Parathyroid adenoma (tissue), 2 donors: ENCODE results near the gene KIAA0586.

ENCODE experiments used
- H2AFZ ChIP-seq: fragments of 300-600 bp; sonication (generic); one replicate; pipeline ENCODE4 v1.7.0; 2017; ENCODE audit warnings: antibody characterized with exemption, mild to moderate bottlenecking
- H3K27ac ChIP-seq: fragments of 300-600 bp; sonication (generic); one replicate; pipeline ENCODE4 v1.7.0; 2017
- H3K27me3 ChIP-seq: fragments of 300-600 bp; sonication (generic); one replicate; pipeline ENCODE4 v1.7.0; 2017; ENCODE audit warnings: low read length; ENCODE audit not compliant: control insufficient read depth, insufficient read depth
- H3K36me3 ChIP-seq: fragments of 300-600 bp; sonication (generic); one replicate; pipeline ENCODE4 v1.7.0; 2017; ENCODE audit warnings: low read length; ENCODE audit not compliant: control insufficient read depth, insufficient read depth
- H3K4me1 ChIP-seq: fragments of 300-600 bp; sonication (generic); one replicate; pipeline ENCODE4 v1.7.0; 2017; ENCODE audit warnings: control low read depth
- H3K4me2 ChIP-seq: fragments of 300-600 bp; sonication (generic); one replicate; pipeline ENCODE4 v1.7.0; 2017; ENCODE audit warnings: low read length
- H3K4me3 ChIP-seq: fragments of 300-600 bp; sonication (generic); one replicate; pipeline ENCODE4 v1.7.0; 2017; ENCODE audit warnings: low read depth, low read length
- H3K79me2 ChIP-seq: fragments of 300-600 bp; sonication (generic); one replicate; pipeline ENCODE4 v1.7.0; 2017; ENCODE audit warnings: control low read depth
- H3K9ac ChIP-seq: fragments of 300-600 bp; sonication (generic); one replicate; pipeline ENCODE4 v1.7.0; 2017; ENCODE audit warnings: mild to moderate bottlenecking
- H3K9me3 ChIP-seq: fragments of 300-600 bp; sonication (generic); one replicate; pipeline ENCODE4 v1.7.0; 2017; ENCODE audit warnings: low read length; ENCODE audit not compliant: control insufficient read depth
- CTCF ChIP-seq: fragments of 300-600 bp; sonication (generic); IDR thresholded peaks from one replicate; pipeline ENCODE4 v1.7.0; 2017; ENCODE audit warnings: antibody characterized with exemption, mild to moderate bottlenecking
- donor health status: primary hyperparathyroidism.

The KIAA0586 gene

DNA sequence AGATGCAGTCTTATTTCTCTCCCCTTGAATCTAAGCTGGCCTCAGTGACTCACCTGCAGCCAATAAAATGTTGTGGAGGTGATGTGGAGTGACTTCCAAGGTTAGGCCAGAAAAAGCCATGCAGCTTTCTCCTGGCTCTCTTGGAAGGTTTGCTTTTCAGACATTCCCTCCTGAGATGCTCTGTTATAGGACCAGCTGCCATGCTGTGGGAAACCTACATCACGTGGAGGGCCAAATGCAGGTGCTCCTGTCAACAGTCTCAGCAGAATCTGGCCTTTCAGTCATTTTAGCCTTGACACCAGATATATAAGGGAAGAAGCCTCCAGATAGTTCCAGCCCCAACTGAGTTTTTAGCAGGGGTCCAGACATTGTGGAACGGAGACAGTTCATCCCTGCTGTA lies 172.2 kb downstream of the KIAA0586 start:
- H3K36me3 ChIP-seq, result no peaks in the 10 kb centered on the region
- H3K79me2 ChIP-seq, result no peaks in the 10 kb centered on the region
- H3K4me1 ChIP-seq, result no peaks in the 10 kb centered on the region
- no peaks in the 10 kb centered on the region for H3K27me3 ChIP-seq
- no peak for TF ChIP-seq CTCF
- H3K9me3 ChIP-seq, result no peaks in the 10 kb centered on the region
- no peak overlapping the region for H3K4me2 ChIP-seq
- no peak overlapping the region for H2AFZ ChIP-seq
- no peak overlapping the region for H3K4me3 ChIP-seq
- no peak overlapping the region for H3K27ac ChIP-seq
- no peak overlapping the region for H3K9ac ChIP-seq
